ENCODE measurements around the gene COX4I2. TPM values are rescaled to one million over a fixed set of nuclear protein-coding genes. Genes with fewer than 3 reads are reported as not detected.

COX4I2 gene
- total RNA-seq, 1 donor from 2014 or later, result not detected

GRCh38 chr20:31675828-31676608 is 38.3 kb downstream of the COX4I2 start:
- peak in 1 of 2 donors; percentile 36 for DNase-seq (ENCODE audit: low read depth in 2 of 2)

- DNase-seq (ENCODE audit: low read depth in 2 of 2), result no peak
Measured at GRCh38 chr20:31676609-31676989, 38.9 kb downstream of the COX4I2 start.

- no peak for DNase-seq (ENCODE audit: low read depth in 2 of 2)
Measured at GRCh38 chr20:31677553-31678260, 40.0 kb downstream of the COX4I2 start.

GRCh38 chr20:31678389-31679356 is 41.0 kb downstream of the COX4I2 start:
- DNase-seq (ENCODE audit: low read depth in 2 of 2), result no peak

GRCh38 chr20:31679357-31680285 is 41.9 kb downstream of the COX4I2 start:
- DNase-seq (ENCODE audit: low read depth in 2 of 2), result no peak

GRCh38 chr20:31680286-31681127 is 42.8 kb downstream of the COX4I2 start:
- DNase-seq (ENCODE audit: low read depth in 2 of 2), result no peak

GRCh38 chr20:31681128-31681727 is 43.5 kb downstream of the COX4I2 start:
- no peak for DNase-seq (ENCODE audit: low read depth in 2 of 2)

GRCh38 chr20:31681769-31682168 is 44.1 kb downstream of the COX4I2 start:
- no peak for DNase-seq (ENCODE audit: low read depth in 2 of 2)

GRCh38 chr20:31682352-31682751 is 44.6 kb downstream of the COX4I2 start:
- no peak for DNase-seq (ENCODE audit: low read depth in 2 of 2)

GRCh38 chr20:31682927-31683326 is 45.2 kb downstream of the COX4I2 start:
- no peak for DNase-seq (ENCODE audit: low read depth in 2 of 2)

GRCh38 chr20:31684153-31685015 is 46.7 kb downstream of the COX4I2 start:
- DNase-seq (ENCODE audit: low read depth in 2 of 2), result no peak

GRCh38 chr20:31685853-31686643 is 48.3 kb downstream of the COX4I2 start:
- no peak for DNase-seq (ENCODE audit: low read depth in 2 of 2)

GRCh38 chr20:31687777-31688176 is 50.1 kb downstream of the COX4I2 start:
- DNase-seq (ENCODE audit: low read depth in 2 of 2), result no peak

- no peak for DNase-seq (ENCODE audit: low read depth in 2 of 2)
Measured at GRCh38 chr20:31689141-31689540, 51.4 kb downstream of the COX4I2 start.

GRCh38 chr20:31690124-31690666 is 52.5 kb downstream of the COX4I2 start:
- no peak for DNase-seq (ENCODE audit: low read depth in 2 of 2)

GRCh38 chr20:31691646-31692275 is 54.0 kb downstream of the COX4I2 start:
- no peak for DNase-seq (ENCODE audit: low read depth in 2 of 2)

- DNase-seq (ENCODE audit: low read depth in 2 of 2), result no peak
Measured at GRCh38 chr20:31693402-31693801, 55.7 kb downstream of the COX4I2 start.
